Right lobe of liver (tissue), 6 donors: ENCODE data around the gene TRMO. TPM values are rescaled to one million over a fixed set of nuclear protein-coding genes. Genes with fewer than 3 reads are reported as not detected.

Experiments
- ATAC-seq, 4 donors: fragments of 200-7000 bp; cut with Tn5 transposase; one replicate each; pipeline ENCODE4 v1.9.1; 2020; ENCODE audit warnings: mild to moderate bottlenecking in 4 of 4, moderate library complexity in 4 of 4
- DNase-seq, 3 donors: peaks; one replicate each; pipeline ENCODE4 v3.0.0-alpha.2; 2020
- H3K27ac ChIP-seq, 3 donors: fragments of 200-600 bp; one replicate each; pipeline ENCODE4 v1.8.0; 2022
- H3K27me3 ChIP-seq, 2 donors: fragments of 200-600 bp; one replicate each; pipeline ENCODE4 v1.8.0; 2022
- H3K36me3 ChIP-seq, 4 donors: fragments of 200-600 bp; sonication (generic) in 1 of 4; one replicate each; pipeline versions ENCODE4 v1.5.1 to v1.8.0; 2017 to 2022; ENCODE audit warnings: control low read depth in 1 of 4
- H3K4me1 ChIP-seq, 4 donors: fragments of 200-600 bp; sonication (generic) in 1 of 4; one replicate each; pipeline versions ENCODE4 v1.5.1 to v1.8.0; 2017 to 2022; ENCODE audit warnings: control low read depth in 1 of 4
- H3K4me3 ChIP-seq, 3 donors: fragments of 200-600 bp; one replicate each; pipeline ENCODE4 v1.8.0; 2022
- H3K9me3 ChIP-seq, 4 donors: fragments of 200-600 bp; sonication (generic) in 1 of 4; one replicate each; pipeline versions ENCODE4 v1.5.1 to v1.8.0; 2017 to 2022; ENCODE audit warnings: control low read depth in 1 of 4
- POLR2A ChIP-seq: fragments of 450-650 bp; IDR thresholded peaks from one replicate; pipeline ENCODE4 v1.6.1; 2017; ENCODE audit warnings: antibody characterized with exemption, mild to moderate bottlenecking
- WGBS: methylation state at CpG from one replicate; pipeline ENCODE4 v1.1.6; 2018; ENCODE audit warnings: low coverage, low lambda C conversion rate; ENCODE audit not compliant: insufficient coverage; ENCODE audit errors: missing lambda C conversion rate; 5-methylcytosine and 5-hydroxymethylcytosine counted together
- intact Hi-C, 2 donors: fragments of 100-400 bp; cut with DNase I; formaldehyde crosslinking; loops; one replicate each; pipeline versions ENCODE4 v1.11.2 to v1.14.1; 2022
- total RNA-seq, 6 experiments: library from RNA; depleted of rRNA in 2 of 6; stranded (reverse); fragments of >200 nt in 2 of 6; fragmentation: NEBNext Ultra II Directional in 3 of 6; extraction: Animal tissue kit (Norgen Biotek cat#: 25700) in 3 of 6; gene quantifications; one replicate each; pipeline versions ENCODE4 v1.1.0 to v1.2.4, GENCODE V29; 2016 to 2023
- TF ChIP-seq, protein P1 (sequence below), 4 donors: fragments of 200-600 bp in 3 of 4; fragments of 450-650 bp in 1 of 4; IDR thresholded peaks; one replicate each; pipeline versions ENCODE4 v1.5.1 to v1.8.0; 2016 to 2022; ENCODE audit warnings: antibody characterized with exemption in 4 of 4, mild to moderate bottlenecking in 2 of 4
- donor health status: DM: no; HTN: yes; CAD: no.
- donor health status: DM: no; HTN: no; CAD: no.
- donor health status: DM: no; HTN: no; CAD: no.
- donor health status: DM: no; HTN: yes; CAD: no.
- donor health status: DM: no; HTN: yes; CAD: no.

The TRMO gene
- total RNA-seq, 6 experiments from 2014 or later: 5.7 to 14.7 (median 8.3) TPM

DNA sequence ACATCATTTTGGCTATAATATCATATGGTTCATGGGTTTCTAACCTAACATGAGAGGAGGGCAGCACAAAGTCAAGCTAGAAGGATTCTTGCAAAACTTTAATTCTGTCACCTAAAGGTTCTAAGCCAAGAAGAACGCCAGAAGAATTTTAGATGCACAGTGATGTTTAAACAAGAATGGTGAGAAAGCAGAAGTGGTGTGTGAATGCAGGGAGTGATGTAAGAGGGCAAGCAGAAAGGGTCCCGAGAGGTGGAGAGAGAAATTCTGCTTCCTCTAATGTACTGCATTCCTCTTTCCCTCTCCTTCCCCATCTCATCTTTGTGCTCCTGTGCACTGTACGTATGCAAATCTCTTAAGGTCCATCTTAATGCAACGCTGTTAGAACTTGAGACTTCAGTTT, 2.1 kb upstream of the TRMO start:
- no peak overlapping the region for H3K4me3 ChIP-seq
- 40% methylated on average over 4 of the region's 4 CpGs for WGBS
- intact Hi-C loops: loop anchor here in 1 of 2 donors (10.0 kb wide), 1 partner anchor 110 kb away; no protein-coding TSS in a partner anchor
- H3K27ac ChIP-seq: no peak overlapping the region
- no peaks in the 10 kb centered on the region for H3K36me3 ChIP-seq
- TF ChIP-seq, protein P1, sequence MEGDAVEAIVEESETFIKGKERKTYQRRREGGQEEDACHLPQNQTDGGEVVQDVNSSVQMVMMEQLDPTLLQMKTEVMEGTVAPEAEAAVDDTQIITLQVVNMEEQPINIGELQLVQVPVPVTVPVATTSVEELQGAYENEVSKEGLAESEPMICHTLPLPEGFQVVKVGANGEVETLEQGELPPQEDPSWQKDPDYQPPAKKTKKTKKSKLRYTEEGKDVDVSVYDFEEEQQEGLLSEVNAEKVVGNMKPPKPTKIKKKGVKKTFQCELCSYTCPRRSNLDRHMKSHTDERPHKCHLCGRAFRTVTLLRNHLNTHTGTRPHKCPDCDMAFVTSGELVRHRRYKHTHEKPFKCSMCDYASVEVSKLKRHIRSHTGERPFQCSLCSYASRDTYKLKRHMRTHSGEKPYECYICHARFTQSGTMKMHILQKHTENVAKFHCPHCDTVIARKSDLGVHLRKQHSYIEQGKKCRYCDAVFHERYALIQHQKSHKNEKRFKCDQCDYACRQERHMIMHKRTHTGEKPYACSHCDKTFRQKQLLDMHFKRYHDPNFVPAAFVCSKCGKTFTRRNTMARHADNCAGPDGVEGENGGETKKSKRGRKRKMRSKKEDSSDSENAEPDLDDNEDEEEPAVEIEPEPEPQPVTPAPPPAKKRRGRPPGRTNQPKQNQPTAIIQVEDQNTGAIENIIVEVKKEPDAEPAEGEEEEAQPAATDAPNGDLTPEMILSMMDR (IDR thresholded peaks at IDR 0.05): no peak
- no peak for TF ChIP-seq POLR2A
- ATAC-seq: no peak
- H3K27me3 ChIP-seq: peaks cover 0 to 7% of the 10 kb centered on the region in 2 donors
- peaks cover 0 to 28% (median 3%) of the 10 kb centered on the region in 4 donors for H3K4me1 ChIP-seq
- DNase-seq: no peak
- no peaks in the 10 kb centered on the region for H3K9me3 ChIP-seq

DNA sequence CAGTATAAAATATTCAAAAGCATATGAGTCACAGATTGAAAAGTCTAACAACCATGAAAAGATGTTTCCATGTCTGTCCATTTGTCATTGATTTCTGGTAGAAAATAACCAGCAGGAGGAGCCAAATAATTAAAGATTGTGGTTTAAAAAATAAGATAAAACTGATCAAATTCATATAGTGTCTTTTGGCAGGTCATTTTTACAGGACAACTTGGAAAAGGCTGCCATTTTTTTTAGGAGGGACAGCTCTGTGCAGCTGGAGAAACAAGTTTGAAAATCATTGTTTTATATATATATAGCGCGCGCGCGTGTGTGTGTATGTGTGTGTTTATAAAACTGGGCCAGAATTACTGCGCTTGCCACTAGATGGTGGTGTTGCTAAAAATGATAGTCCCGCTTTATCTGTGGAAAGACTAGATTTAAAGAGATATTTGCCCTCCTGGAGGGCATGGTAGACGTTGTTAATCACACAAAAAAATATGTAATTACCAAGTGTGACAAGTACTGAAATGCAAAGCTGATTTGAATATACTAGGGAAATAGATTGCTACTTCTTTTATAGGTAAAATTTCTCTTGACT, 1.3 kb upstream of the TRMO start:
- ATAC-seq (peak; percentile 60 to 68 (median 65)), DNase-seq (peak; percentile 55 to 82 (median 65))
- Histone ChIP-seq H3K36me3 (no peaks in the 10 kb centered on the region), H3K27ac (peak overlapping the region in 1 of 3 donors; percentile 98), H3K4me1 (peaks cover 0 to 28% (median 3%) of the 10 kb centered on the region in 4 donors), H3K9me3 (no peaks in the 10 kb centered on the region), H3K27me3 (peaks cover 0 to 7% of the 10 kb centered on the region in 2 donors), H3K4me3 (peak overlapping the region in 2 of 3 donors; percentile 7 to 61)
- no peak for TF ChIP-seq POLR2A
- TF ChIP-seq, protein P1 (IDR thresholded peaks at IDR 0.05): peak; percentile 74 to 83 (median 79)
- intact Hi-C loops: loop anchor here in 1 of 2 donors (10.0 kb wide), 1 partner anchor 111 kb away; no protein-coding TSS in a partner anchor
- 0% methylated on average over 8 of the region's 8 CpGs for WGBS

DNA sequence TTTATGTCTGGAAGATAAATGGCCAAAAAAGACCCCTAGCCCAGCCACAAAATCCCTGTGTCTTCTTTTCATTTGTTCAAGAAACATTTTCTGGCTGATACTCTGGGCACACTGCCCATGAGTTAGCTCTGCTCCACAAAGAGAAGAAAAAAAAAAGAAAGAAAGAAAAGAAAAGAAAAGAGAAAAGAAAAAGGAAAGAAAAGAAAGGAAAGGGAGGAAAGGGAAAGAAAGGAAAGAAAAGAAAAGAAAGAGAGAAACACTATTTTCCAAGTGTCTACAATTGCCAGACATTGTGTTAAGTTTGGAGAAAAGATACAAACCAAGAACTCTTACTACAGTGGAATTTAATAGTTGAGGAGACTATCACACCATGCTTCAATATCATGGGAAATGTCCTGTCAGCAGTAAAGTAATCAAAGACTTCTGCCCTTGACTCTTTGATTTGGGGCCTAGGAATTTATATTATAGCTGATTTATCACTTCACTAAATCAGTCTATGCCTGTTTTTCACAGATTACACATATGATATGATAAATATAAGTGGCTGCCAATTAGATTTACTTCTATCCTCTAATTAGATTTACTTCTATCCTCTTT, 3.0 kb downstream of the TRMO start:
- no peaks in the 10 kb centered on the region for H3K9me3 ChIP-seq
- H3K27me3 ChIP-seq: no peaks in the 10 kb centered on the region
- H3K36me3 ChIP-seq: peaks cover 0 to 14% (median under 1%) of the 10 kb centered on the region in 4 donors
- H3K27ac ChIP-seq: no peak overlapping the region
- intact Hi-C loops: no loop called here
- H3K4me3 ChIP-seq: no peak overlapping the region
- no peak for ATAC-seq
- peaks cover 0 to 28% (median 3%) of the 10 kb centered on the region in 4 donors for H3K4me1 ChIP-seq
- TF ChIP-seq, protein P1 (IDR thresholded peaks at IDR 0.05): no peak
- no peak for DNase-seq

DNA sequence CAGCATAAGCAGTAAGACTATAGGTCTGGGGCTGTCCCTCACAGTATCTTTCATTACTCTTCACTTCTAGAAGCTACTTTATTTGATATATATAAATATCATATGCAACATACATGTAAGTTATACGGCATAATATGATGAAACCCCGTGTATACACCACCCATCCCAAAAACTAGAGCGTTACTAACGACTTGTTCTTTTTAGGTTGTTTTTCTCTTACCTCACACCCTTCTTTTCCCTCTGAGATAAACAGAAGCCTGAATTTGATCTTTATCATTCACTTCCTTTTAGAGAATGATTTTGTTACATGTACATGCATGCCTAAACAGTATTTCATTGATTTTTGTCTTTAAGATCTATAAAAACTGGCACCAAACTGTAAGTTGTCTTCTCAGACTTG, 3.7 kb downstream of the TRMO start:
- Histone ChIP-seq H3K4me1 (peaks cover 0 to 28% (median 3%) of the 10 kb centered on the region in 4 donors), H3K36me3 (peaks cover 0 to 16% (median 6%) of the 10 kb centered on the region in 4 donors), H3K27ac (no peak overlapping the region), H3K27me3 (no peaks in the 10 kb centered on the region), H3K9me3 (no peaks in the 10 kb centered on the region), H3K4me3 (no peak overlapping the region)
- ATAC-seq (no peak), DNase-seq (no peak)
- TF ChIP-seq, protein P1 (IDR thresholded peaks at IDR 0.05): no peak
- no peak for TF ChIP-seq POLR2A
- intact Hi-C loops: no loop called here
- WGBS: 55% methylated on average over 4 of the region's 4 CpGs
